GM20000 (cell line): Measurements from ENCODE around the gene TERT.

ENCODE experiments used
- DNase-seq: peaks from one replicate; pipeline ENCODE4 v3.0.0; 2012; ENCODE audit warnings: low spot score
- TF ChIP-seq, protein P1 (sequence below): IDR thresholded peaks from 2 replicates; pipeline ENCODE4 v1.5.1; 2012; ENCODE audit warnings: mild to moderate bottlenecking, control low read depth; ENCODE audit errors: extremely low read depth, missing control alignments

The TERT gene

DNA sequence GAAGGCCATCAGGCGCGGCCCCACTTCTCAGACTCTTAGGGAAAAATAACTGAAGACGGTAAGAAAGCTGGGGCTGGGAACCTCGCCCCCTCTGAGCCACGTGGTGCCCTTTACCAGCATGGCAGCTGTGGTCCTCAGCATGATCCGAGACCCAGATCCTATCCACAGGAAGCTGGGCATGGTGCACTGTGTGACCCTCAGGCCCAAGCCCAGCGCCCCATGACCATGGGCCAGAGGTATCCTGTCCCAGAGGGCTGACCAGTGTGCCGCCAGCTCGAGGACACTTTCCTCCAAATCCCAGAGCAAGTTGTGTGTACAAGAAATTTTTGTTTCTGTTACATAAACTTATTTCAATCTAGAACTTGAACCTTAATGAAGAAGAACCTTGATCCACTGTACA is 28.1 kb downstream of the TERT start:
- TF ChIP-seq, protein P1, sequence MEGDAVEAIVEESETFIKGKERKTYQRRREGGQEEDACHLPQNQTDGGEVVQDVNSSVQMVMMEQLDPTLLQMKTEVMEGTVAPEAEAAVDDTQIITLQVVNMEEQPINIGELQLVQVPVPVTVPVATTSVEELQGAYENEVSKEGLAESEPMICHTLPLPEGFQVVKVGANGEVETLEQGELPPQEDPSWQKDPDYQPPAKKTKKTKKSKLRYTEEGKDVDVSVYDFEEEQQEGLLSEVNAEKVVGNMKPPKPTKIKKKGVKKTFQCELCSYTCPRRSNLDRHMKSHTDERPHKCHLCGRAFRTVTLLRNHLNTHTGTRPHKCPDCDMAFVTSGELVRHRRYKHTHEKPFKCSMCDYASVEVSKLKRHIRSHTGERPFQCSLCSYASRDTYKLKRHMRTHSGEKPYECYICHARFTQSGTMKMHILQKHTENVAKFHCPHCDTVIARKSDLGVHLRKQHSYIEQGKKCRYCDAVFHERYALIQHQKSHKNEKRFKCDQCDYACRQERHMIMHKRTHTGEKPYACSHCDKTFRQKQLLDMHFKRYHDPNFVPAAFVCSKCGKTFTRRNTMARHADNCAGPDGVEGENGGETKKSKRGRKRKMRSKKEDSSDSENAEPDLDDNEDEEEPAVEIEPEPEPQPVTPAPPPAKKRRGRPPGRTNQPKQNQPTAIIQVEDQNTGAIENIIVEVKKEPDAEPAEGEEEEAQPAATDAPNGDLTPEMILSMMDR = no peak
- DNase-seq = no peak

DNA sequence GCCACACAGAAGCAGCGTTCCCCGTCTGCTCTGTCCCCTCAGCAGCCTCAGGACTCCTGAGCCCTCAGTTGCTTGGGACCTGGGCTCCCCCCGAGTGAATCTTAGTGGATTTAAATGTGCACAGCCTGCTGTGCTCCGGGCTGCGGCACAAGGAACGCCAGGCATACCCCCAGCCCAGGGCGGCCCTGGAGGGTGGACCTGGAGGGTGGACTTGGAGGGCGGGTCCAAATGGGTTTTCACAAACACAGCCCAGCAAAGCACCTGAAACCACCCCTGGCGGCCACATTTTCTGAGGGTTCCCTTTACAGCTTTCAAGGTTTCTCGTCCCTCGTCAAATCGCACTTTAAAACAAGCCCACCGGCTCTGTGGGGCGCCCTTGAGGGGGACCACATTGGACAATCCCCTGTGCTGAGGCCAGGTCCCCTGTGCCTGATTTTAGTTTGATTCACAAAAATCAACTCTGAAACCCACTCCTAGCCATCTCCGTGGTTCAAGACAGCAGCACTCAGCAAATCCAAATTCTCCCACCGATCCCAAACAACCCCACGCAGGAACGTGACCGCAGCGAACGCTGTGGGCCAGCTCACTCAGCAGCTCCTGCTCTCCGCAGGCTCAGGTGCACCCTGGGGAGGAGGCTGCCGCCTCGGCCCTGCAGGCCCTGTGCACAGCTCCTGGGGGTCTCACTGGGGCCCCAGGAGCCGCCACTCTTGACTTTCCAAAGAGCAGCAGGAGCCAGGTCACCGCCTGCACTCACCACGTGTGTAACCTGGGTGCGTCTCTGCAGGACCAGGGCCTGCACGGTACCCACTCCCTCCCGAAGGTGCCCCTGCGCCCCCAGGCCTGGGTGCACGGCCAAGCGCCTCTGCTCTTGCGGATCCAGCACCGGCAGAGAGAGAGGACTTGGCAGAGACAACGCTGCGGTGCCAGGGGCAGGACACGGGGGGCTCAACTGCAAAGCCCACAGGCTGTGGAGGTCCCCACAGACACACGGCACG is 29.1 kb downstream of the TERT start:
- TF ChIP-seq, protein P1 = no peak

DNA sequence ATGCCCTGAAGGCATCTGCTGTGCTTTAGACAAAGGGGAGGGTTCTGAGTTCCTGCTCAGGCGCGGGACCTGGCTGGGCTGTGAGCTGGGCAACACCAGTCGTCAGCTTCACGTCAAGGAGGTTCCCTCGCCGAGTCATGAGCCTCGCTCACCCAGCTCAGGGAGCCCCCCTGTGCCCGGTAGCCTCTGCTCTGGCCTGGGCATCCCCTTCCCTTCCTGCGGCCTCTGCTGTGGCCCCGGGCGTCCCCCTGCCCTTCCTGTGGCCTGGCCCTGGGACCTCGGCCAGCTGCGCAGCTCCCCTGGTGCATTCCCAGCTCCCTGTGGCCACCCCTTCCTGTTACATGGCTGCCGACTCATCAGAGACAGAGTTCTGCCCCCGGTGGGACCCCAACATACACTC is 29.8 kb downstream of the TERT start:
- no peak for DNase-seq
- TF ChIP-seq, protein P1 = no peak

More for the DNA sequence above, 29.1 kb downstream of the TERT start:
- DNase-seq = no peak

DNA sequence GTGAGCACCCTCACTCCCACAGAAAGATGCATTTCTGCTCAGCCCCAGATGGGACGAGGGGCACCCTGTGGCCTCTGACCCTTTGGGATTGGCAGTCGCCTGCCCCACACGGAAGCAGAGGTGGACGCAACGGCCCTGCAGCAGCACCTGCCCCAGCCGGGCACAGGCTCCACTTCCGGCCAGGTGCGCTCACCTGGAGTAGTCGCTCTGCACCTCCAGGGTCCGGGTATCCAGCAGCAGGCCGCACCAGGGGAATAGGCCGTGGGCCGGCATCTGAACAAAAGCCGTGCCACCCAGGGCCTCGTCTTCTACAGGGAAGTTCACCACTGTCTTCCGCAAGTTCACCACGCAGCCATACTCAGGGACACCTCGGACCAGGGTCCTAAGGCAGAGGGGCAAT is 30.7 kb downstream of the TERT start:
- TF ChIP-seq, protein P1 = no peak
- no peak for DNase-seq

DNA sequence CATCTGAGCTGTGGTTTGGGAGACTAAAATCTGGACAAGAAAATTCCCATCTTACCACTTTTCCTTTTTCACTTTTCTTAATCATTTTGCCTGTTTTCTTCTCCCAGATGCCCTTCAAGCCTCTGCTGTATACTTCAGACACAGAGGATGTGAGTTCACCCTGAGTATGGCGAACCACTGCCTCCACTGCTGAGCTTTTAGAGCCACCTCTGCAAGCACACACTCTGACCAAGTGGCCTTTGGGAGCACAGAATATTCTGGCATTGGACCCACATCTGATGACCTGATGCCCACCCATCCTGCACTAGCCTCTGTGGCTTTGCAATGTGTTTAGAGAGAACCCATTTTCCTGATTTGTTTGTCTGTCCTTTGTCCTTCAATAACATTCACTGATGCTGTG is 32.5 kb downstream of the TERT start:
- DNase-seq = no peak
- TF ChIP-seq, protein P1 = no peak

DNA sequence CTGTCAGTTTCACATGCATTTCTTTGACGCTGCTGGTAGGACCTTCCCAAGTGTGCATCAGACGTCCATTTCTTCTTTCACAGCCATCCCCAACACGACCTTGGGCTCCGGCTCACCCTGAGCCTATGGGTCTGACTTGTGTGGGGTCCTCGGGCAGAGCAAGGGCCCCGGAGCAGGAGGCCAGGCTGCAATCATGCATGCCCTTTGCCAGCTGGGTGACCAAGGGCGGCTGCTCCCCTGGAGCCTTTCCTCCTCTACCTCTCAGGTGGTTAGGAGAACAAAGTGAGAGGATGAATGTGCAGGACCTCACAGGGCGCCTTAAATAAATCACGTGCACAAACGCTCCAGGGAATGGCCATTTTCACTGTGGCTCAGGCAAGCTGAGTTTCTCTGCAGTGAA is 33.2 kb downstream of the TERT start:
- no peak for DNase-seq
- TF ChIP-seq, protein P1 = no peak

DNA sequence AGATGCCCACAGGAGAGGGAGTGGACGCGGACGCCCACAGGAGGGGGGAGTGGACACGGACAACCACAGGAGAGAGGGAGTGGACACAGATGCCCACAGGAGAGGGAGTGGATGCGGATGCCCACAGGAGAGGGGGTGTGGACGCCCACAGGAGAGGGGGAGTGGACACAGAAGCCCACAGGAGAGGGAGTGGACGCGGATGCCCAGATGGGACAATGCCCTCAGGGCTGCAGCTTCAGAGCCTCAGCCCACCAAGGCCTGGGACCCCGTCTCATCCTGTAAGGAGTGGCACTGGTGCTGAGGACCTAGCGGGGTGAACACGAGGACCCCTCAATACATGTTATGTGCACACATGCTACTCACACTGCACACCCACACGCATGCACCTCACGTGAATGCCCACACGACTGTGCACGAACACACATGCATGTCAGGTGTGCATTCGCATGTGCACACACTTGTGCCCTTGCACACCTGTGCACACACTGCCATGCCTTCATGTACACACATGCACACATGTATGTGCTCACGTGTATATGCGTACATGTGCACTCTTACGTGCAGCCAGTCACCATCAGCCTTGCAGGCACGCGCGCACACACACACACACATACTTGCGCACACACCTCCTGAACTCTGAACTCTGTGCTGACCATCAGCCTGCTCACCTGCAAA is 34.9 kb downstream of the TERT start:
- no peak for DNase-seq
- TF ChIP-seq, protein P1 = no peak
